ENCODE measurements around the gene GSK3A. TPM values are rescaled to one million over a fixed set of nuclear protein-coding genes. Genes with fewer than 3 reads are reported as not detected.

GSK3A gene
- total and polyA plus RNA-seq, 2 experiments from 2014 or later, result 32.2 to 36.6 TPM

GRCh38 chr19:42273407-42274064 lies 31.1 kb upstream of the GSK3A start:
- Histone ChIP-seq H3K36me3 (replicated peaks; ENCODE audit: insufficient read depth, low read depth) (no peaks in the 10 kb centered on the region), H3K9me2 (replicated peaks; ENCODE audit: insufficient read depth) (no peaks in the 10 kb centered on the region), H3K4me2 (no peak overlapping the region), H3K4me1 (ENCODE audit: insufficient read depth) (peaks cover 35% of the 10 kb centered on the region), H3K79me2 (peaks cover 76% of the 10 kb centered on the region), H3K9me3 (ENCODE audit: low read depth) (no peaks in the 10 kb centered on the region), H3K27me3 (no peaks in the 10 kb centered on the region), H2AFZ (no peak overlapping the region), H3K27ac (no peak overlapping the region), H3K4me3 (no peak overlapping the region), H4K20me1 (ENCODE audit: insufficient read depth, poor library complexity, severe bottlenecking) (peaks cover 5% of the 10 kb centered on the region)
- WGBS (ENCODE audit: low lambda C conversion rate, missing lambda C conversion rate), result 96% methylated on average over 38 of the region's 43 CpGs
- no peak for TF ChIP-seq CTCF (IDR thresholded peaks at IDR 0.05; ENCODE audit: poor library complexity)
- no peak for TF ChIP-seq EZH2 (IDR thresholded peaks at IDR 0.05; ENCODE audit: borderline replicate concordance)
- TF ChIP-seq EZH2phosphoT487 (IDR thresholded peaks at IDR 0.05; ENCODE audit: low read depth, severe bottlenecking, unreplicated experiment), result no peak
- DNase-seq (ENCODE audit: low spot score), result peak; percentile 6

- H3K79me2 ChIP-seq, result peaks cover 71% of the 10 kb centered on the region
- no peaks in the 10 kb centered on the region for H3K27me3 ChIP-seq
- peaks cover 5% of the 10 kb centered on the region for H4K20me1 ChIP-seq (ENCODE audit: insufficient read depth, poor library complexity, severe bottlenecking)
- H2AFZ ChIP-seq, result no peak overlapping the region
- H3K36me3 ChIP-seq (replicated peaks; ENCODE audit: insufficient read depth, low read depth), result no peaks in the 10 kb centered on the region
- H3K4me3 ChIP-seq, result no peak overlapping the region
- no peak for DNase-seq (ENCODE audit: low spot score)
- H3K9me3 ChIP-seq (ENCODE audit: low read depth), result no peaks in the 10 kb centered on the region
- H3K27ac ChIP-seq, result no peak overlapping the region
- no peak for TF ChIP-seq EZH2phosphoT487 (IDR thresholded peaks at IDR 0.05; ENCODE audit: low read depth, severe bottlenecking, unreplicated experiment)
- no peak overlapping the region for H3K4me2 ChIP-seq
- over 99% methylated on average over 21 of the region's 23 CpGs for WGBS (ENCODE audit: low lambda C conversion rate, missing lambda C conversion rate)
- no peaks in the 10 kb centered on the region for H3K9me2 ChIP-seq (replicated peaks; ENCODE audit: insufficient read depth)
- H3K4me1 ChIP-seq (ENCODE audit: insufficient read depth), result peaks cover 29% of the 10 kb centered on the region
These were observed 30.6 kb upstream of the GSK3A start for GRCh38 chr19:42272989-42273406.

GRCh38 chr19:42272535-42272897 lies 30.1 kb upstream of the GSK3A start:
- Histone ChIP-seq H3K27me3 (no peaks in the 10 kb centered on the region), H3K9me3 (ENCODE audit: low read depth) (no peaks in the 10 kb centered on the region), H3K36me3 (replicated peaks; ENCODE audit: insufficient read depth, low read depth) (no peaks in the 10 kb centered on the region), H2AFZ (no peak overlapping the region), H3K79me2 (peaks cover 66% of the 10 kb centered on the region), H4K20me1 (ENCODE audit: insufficient read depth, poor library complexity, severe bottlenecking) (peaks cover 5% of the 10 kb centered on the region), H3K4me1 (ENCODE audit: insufficient read depth) (peaks cover 24% of the 10 kb centered on the region), H3K9me2 (replicated peaks; ENCODE audit: insufficient read depth) (no peaks in the 10 kb centered on the region), H3K27ac (no peak overlapping the region), H3K4me3 (no peak overlapping the region), H3K4me2 (no peak overlapping the region)
- 82% methylated on average over 8 of the region's 9 CpGs for WGBS (ENCODE audit: low lambda C conversion rate, missing lambda C conversion rate)
- TF ChIP-seq EZH2 (IDR thresholded peaks at IDR 0.05; ENCODE audit: borderline replicate concordance), result no peak
- TF ChIP-seq EZH2phosphoT487 (IDR thresholded peaks at IDR 0.05; ENCODE audit: low read depth, severe bottlenecking, unreplicated experiment), result no peak
- DNase-seq (ENCODE audit: low spot score), result no peak

- Histone ChIP-seq H3K9me2 (replicated peaks; ENCODE audit: insufficient read depth) (no peaks in the 10 kb centered on the region), H3K4me2 (no peak overlapping the region), H3K27me3 (no peaks in the 10 kb centered on the region), H3K4me1 (ENCODE audit: insufficient read depth) (peaks cover 19% of the 10 kb centered on the region), H3K36me3 (replicated peaks; ENCODE audit: insufficient read depth, low read depth) (no peaks in the 10 kb centered on the region), H3K79me2 (peaks cover 61% of the 10 kb centered on the region), H3K4me3 (no peak overlapping the region), H2AFZ (no peak overlapping the region), H3K9me3 (ENCODE audit: low read depth) (no peaks in the 10 kb centered on the region), H4K20me1 (ENCODE audit: insufficient read depth, poor library complexity, severe bottlenecking) (peaks cover 5% of the 10 kb centered on the region), H3K27ac (no peak overlapping the region)
- WGBS (ENCODE audit: low lambda C conversion rate, missing lambda C conversion rate), result 98% methylated on average over 35 of the region's 35 CpGs
- no peak for TF ChIP-seq EZH2 (IDR thresholded peaks at IDR 0.05; ENCODE audit: borderline replicate concordance)
- no peak for TF ChIP-seq EZH2phosphoT487 (IDR thresholded peaks at IDR 0.05; ENCODE audit: low read depth, severe bottlenecking, unreplicated experiment)
- no peak for TF ChIP-seq CTCF (IDR thresholded peaks at IDR 0.05; ENCODE audit: poor library complexity)
- no peak for DNase-seq (ENCODE audit: low spot score)
These were observed 29.6 kb upstream of the GSK3A start for GRCh38 chr19:42271861-42272534.
